Mesodermal cell (in vitro differentiated cells): ENCODE measurements around the gene UNK.
"Not testable (repeated sequence)": the region's sequence is repeated elsewhere in the genome, so short reads cannot be mapped to it uniquely, and the experiment has no call there.

Experiments used
- H3K27ac ChIP-seq: 2 replicates; pipeline ENCODE4 v1.7.0; 2013; ENCODE audit warnings: mild to moderate bottlenecking, low read depth, low read length, moderate library complexity; ENCODE audit not compliant: severe bottlenecking
- H3K36me3 ChIP-seq: 2 replicates; pipeline ENCODE4 v1.7.1; 2013; ENCODE audit warnings: mild to moderate bottlenecking, low read length, moderate library complexity; ENCODE audit not compliant: control insufficient read depth, insufficient read depth
- H3K4me1 ChIP-seq: one replicate; pipeline ENCODE4 v1.7.1; 2013; ENCODE audit warnings: mild to moderate bottlenecking, low read length; ENCODE audit not compliant: insufficient read depth, control insufficient read depth, poor library complexity, severe bottlenecking
- H3K4me3 ChIP-seq: 2 replicates; pipeline ENCODE4 v1.7.0; 2013; ENCODE audit warnings: low read length, control low read depth, mild to moderate bottlenecking; ENCODE audit not compliant: insufficient read depth, poor library complexity, severe bottlenecking; ENCODE audit errors: extremely low read depth
- H3K9me3 ChIP-seq: 2 replicates; pipeline ENCODE4 v1.7.1; 2013; ENCODE audit warnings: mild to moderate bottlenecking, low read length, moderate library complexity; ENCODE audit not compliant: control insufficient read depth
- WGBS, 2 experiments: methylation state at CpG; one replicate each; pipeline ENCODE4 v1.1.5; 2013; ENCODE audit warnings: missing lambda C conversion rate in 2 of 2; ENCODE audit not compliant: insufficient coverage in 2 of 2; 5-methylcytosine and 5-hydroxymethylcytosine counted together

The UNK gene

GRCh38 chr17:75774471-75774990, 10.1 kb upstream of the UNK start:
- 90 to 95% methylated on average over 4 of the region's 4 CpGs for WGBS, 2 experiments

GRCh38 chr17:75774991-75775668, 9.5 kb upstream of the UNK start:
- no peaks in the 10 kb centered on the region for H3K9me3 ChIP-seq
- H3K4me1 ChIP-seq: peaks cover 9% of the 10 kb centered on the region
- peaks cover 36% of the 10 kb centered on the region for H3K36me3 ChIP-seq
- WGBS, 2 experiments: 98% methylated on average over 5 to 6 of the region's 6 CpGs
- no peak overlapping the region for H3K4me3 ChIP-seq
- no peak overlapping the region for H3K27ac ChIP-seq

More at GRCh38 chr17:75774471-75774990, 10.1 kb upstream of the UNK start:
- no peak overlapping the region for H3K4me3 ChIP-seq
- H3K27ac ChIP-seq: no peak overlapping the region
- H3K4me1 ChIP-seq: peaks cover 9% of the 10 kb centered on the region
- no peaks in the 10 kb centered on the region for H3K9me3 ChIP-seq
- H3K36me3 ChIP-seq: peaks cover 36% of the 10 kb centered on the region

GRCh38 chr17:75776386-75777295, 8.0 kb upstream of the UNK start:
- WGBS, 2 experiments: 93 to 99% methylated on average over 12 to 14 of the region's 15 CpGs
- Histone ChIP-seq H3K4me3 (peak overlapping the region; percentile 7), H3K36me3 (peaks cover 36% of the 10 kb centered on the region), H3K9me3 (no peaks in the 10 kb centered on the region), H3K4me1 (peaks cover 6% of the 10 kb centered on the region), H3K27ac (peak overlapping the region; percentile 54)

- Histone ChIP-seq H3K4me1 (peaks cover 2% of the 10 kb centered on the region), H3K4me3 (peak overlapping the region; percentile 97), H3K36me3 (peaks cover 36% of the 10 kb centered on the region), H3K9me3 (no peaks in the 10 kb centered on the region), H3K27ac (no peak overlapping the region)
- no CpG with 5 or more reads among the region's 2 CpGs for WGBS, 2 experiments
Measured at GRCh38 chr17:75777296-75777922, 7.2 kb upstream of the UNK start.

- H3K9me3 ChIP-seq, H3K4me1 ChIP-seq: not testable (repeated sequence)
- Histone ChIP-seq H3K4me3 (peak overlapping the region; percentile 97), H3K27ac (peak overlapping the region; percentile 99), H3K36me3 (peaks cover 36% of the 10 kb centered on the region)
- 2 to 6% methylated on average over 14 to 18 of the region's 19 CpGs for WGBS, 2 experiments
Measured at GRCh38 chr17:75778066-75778860, 6.3 kb upstream of the UNK start.

- Histone ChIP-seq H3K27ac (peak overlapping the region; percentile 99), H3K36me3 (peaks cover 36% of the 10 kb centered on the region), H3K4me1 (peaks cover 7% of the 10 kb centered on the region), H3K4me3 (peak overlapping the region; percentile 97), H3K9me3 (no peaks in the 10 kb centered on the region)
- WGBS, 2 experiments: 0% methylated on average over 19 to 34 of the region's 38 CpGs
Measured at GRCh38 chr17:75778861-75779249, 5.8 kb upstream of the UNK start.

GRCh38 chr17:75779250-75779986, 5.2 kb upstream of the UNK start:
- peaks cover 36% of the 10 kb centered on the region for H3K36me3 ChIP-seq
- H3K4me1 ChIP-seq: peaks cover 11% of the 10 kb centered on the region
- H3K9me3 ChIP-seq: no peaks in the 10 kb centered on the region
- peak overlapping the region; percentile 97 for H3K4me3 ChIP-seq
- H3K27ac ChIP-seq: peak overlapping the region; percentile 99
- 0% methylated on average over 54 to 74 of the region's 84 CpGs for WGBS, 2 experiments

GRCh38 chr17:75779987-75780889, 4.4 kb upstream of the UNK start:
- H3K4me3 ChIP-seq: peak overlapping the region; percentile 97

More at GRCh38 chr17:75779987-75780889, 4.4 kb upstream of the UNK start:
- Histone ChIP-seq H3K4me1 (peaks cover 11% of the 10 kb centered on the region), H3K9me3 (no peaks in the 10 kb centered on the region), H3K36me3 (peaks cover 36% of the 10 kb centered on the region), H3K27ac (no peak overlapping the region)
- 0% methylated on average over 1 to 2 of the region's 5 CpGs for WGBS, 2 experiments
